Epithelial cell of proximal tubule (primary cell): ENCODE measurements around the gene PNCK. TPM values are rescaled to one million over a fixed set of nuclear protein-coding genes. Genes with fewer than 3 reads are reported as not detected.
A peak's percentile ranks its signal among the peaks of the same experiment; 100 is the strongest.

Source experiments
- DNase-seq: peaks from one replicate; pipeline ENCODE4 v3.0.0-alpha.2; 2011; ENCODE audit warnings: low read depth
- H3K4me3 ChIP-seq: 2 replicates; pipeline ENCODE4 v1.5.1; 2011; ENCODE audit warnings: low read depth, mild to moderate bottlenecking, low read length
- CTCF ChIP-seq: conservative IDR thresholded peaks from 2 replicates; pipeline ENCODE4 v1.5.1; 2012; ENCODE audit warnings: low read depth, mild to moderate bottlenecking, low read length
- total RNA-seq: library from RNA; depleted of rRNA; stranded (reverse); fragments of >200 nt; gene quantifications from 2 replicates; pipeline ENCODE4 v1.2.3, GENCODE V29; 2015

The PNCK gene
- total RNA-seq, 1 donor from 2014 or later, result 0.86 TPM

GRCh38 chrX:153649915-153650782, 23.5 kb downstream of the PNCK start:
- H3K4me3 ChIP-seq, result no peak overlapping the region
- no peak for TF ChIP-seq CTCF
- no peak for DNase-seq

GRCh38 chrX:153649178-153649914, 24.3 kb downstream of the PNCK start:
- H3K4me3 ChIP-seq, result no peak overlapping the region
- DNase-seq, result no peak
- TF ChIP-seq CTCF, result peak; percentile 48

DNA sequence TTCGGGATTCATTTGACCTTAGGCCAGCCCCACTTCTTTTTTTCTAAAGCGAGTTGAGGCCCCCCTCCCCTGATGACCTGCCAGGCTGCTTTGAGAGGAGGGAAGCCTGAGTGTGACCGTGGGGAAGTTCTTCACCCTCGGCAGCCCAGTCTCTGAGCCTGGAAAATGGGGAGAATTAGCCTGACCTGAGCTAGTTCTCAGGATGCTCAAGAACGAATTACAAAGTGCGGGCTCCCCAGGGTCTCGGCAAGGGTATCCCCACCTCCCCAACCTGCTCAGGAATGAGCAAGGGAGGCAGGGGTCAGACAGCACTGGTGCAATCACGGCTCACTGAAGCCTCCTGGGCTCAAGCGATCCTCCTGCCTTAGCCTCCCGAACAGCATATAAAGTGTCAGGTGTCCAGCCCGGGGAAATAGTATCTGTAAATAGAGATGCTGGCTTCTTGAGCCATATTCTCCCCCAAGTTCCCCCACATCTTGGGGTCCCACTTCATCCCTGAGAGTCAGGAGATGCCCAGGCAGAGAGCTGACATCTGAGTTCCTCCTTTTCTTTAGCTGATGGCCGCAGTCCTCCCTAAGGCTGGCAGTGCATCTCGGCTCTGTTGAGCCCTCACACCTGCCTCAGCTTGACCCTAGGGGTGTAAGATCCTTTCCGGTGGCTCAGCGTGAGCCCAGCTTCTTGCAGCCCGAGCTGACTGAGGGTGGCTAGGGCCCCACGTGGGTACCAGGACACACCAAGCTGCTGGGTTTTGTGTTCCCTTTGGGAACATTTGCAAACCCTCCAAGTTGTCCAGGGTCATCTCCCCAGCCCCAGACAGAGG, 25.0 kb downstream of the PNCK start:
- H3K4me3 ChIP-seq, result no peak overlapping the region
- TF ChIP-seq CTCF, result no peak
- no peak for DNase-seq

DNA sequence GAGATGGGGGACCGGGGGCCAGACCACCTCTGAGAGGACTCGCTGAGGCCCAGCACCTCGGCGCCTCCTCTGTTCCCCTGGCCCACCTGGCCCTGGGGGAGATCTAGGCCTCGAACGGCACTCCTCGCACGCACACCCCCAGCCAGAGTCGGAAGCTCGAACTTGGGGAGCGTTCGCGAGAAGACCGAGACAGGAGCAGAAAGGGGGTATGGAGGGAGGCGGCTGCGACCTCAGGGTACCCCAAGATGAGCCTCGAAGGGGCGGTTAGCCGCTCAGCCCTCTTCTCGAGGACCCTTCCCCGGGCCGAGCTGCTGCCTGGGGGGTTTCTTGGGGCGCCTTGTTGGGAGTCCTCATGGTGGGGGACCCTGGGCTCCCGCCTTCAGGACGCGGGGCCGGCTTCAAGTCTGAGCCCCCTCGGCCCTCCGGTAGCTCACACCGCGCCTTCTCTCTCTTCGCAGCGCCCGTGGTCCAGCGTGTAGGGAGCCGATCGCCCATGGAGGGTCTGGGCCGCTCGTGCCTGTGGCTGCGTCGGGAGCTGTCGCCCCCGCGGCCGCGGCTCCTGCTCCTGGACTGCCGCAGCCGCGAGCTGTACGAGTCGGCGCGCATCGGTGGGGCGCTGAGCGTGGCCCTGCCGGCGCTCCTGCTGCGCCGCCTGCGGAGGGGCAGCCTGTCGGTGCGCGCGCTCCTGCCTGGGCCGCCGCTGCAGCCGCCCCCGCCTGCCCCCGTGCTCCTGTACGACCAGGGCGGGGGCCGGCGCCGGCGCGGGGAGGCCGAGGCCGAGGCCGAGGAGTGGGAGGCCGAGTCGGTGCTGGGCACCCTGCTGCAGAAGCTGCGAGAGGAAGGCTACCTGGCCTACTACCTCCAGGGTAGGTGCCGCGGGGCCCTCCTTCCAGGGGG, 25.9 kb downstream of the PNCK start:
- DNase-seq, result no peak
- peak overlapping the region; percentile 6 for H3K4me3 ChIP-seq
- no peak for TF ChIP-seq CTCF

DNA sequence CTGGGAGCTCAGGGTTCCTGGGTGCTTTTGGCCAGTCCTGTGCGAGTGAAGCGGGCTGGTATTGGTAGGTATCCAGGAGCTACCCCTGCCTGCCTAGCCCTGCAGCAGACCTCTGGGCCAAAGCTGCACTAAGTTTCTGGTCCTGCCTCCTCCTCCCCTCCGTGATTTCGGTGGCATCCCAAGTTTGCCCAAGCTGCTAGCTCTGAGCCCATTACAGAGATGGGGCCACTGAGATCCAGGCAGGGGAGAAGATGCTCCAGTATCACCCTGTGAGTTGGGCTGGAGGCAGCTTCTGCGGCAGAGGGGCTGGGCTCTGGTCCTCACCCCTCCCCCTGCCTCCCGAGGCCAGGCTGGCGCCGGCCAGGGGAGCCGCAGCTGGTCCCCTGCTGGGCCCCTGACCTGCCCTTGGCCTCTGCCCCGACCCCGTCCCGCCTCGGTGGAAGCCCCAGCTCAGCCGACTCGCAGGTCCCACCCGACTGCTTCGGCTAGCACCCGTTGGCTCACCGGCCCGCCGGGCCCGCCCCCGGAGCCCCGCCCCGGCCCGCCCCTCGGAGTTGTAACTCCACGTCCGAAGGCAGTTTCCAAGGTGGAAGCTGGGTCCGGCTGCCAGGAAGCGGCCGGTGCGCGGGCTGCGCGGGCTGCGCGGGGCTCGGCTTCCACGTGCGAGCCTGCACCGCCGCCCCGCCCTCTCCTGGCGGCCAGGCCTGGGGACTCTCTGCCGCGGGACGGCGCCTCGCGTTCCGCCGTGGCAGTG, 26.8 kb downstream of the PNCK start, which contains the start of gene DUSP9:
TSS of gene DUSP9 (plus strand) at position 584 of the 754 bp plus-strand sequence. CDS start 751 bp downstream, outside the sequence.
- H3K4me3 ChIP-seq, result peak within 1 kb of the TSS; percentile 6
- no peak for TF ChIP-seq CTCF

More for the DNA sequence above, 26.8 kb downstream of the PNCK start, which contains the start of gene DUSP9:
- no peak for DNase-seq
